Endometrial microvascular endothelial cells (primary cell): Measurements from ENCODE around the gene FOSL1. TPM values are rescaled to one million over a fixed set of nuclear protein-coding genes. Genes with fewer than 3 reads are reported as not detected.

Experiments
- in situ Hi-C: cut with HindIII; loops from 2 replicates; pipeline ENCODE4 v1.10.0; 2017; ENCODE audit warnings: low sequenced_read_pairs, low pct_unique_long_range_greater_than_20kb; ENCODE audit errors: inconsistent ontology term
- total RNA-seq: library from RNA; depleted of rRNA; stranded (reverse); fragments of >200 nt; gene quantifications from one replicate; pipeline ENCODE4 v1.2.3, GENCODE V29; 2015; ENCODE audit errors: inconsistent ontology term

FOSL1 gene
- total RNA-seq, 1 donor from 2014 or later: 81.7 TPM

GRCh38 chr11:65868076-65868667, 32.0 kb downstream of the FOSL1 start:
- in situ Hi-C loops: no loop called here

- in situ Hi-C loops: no loop called here
Observed at GRCh38 chr11:65867284-65868071, 32.7 kb downstream of the FOSL1 start.

- in situ Hi-C loops: no loop called here
Observed at GRCh38 chr11:65866509-65867283, 33.5 kb downstream of the FOSL1 start.

DNA sequence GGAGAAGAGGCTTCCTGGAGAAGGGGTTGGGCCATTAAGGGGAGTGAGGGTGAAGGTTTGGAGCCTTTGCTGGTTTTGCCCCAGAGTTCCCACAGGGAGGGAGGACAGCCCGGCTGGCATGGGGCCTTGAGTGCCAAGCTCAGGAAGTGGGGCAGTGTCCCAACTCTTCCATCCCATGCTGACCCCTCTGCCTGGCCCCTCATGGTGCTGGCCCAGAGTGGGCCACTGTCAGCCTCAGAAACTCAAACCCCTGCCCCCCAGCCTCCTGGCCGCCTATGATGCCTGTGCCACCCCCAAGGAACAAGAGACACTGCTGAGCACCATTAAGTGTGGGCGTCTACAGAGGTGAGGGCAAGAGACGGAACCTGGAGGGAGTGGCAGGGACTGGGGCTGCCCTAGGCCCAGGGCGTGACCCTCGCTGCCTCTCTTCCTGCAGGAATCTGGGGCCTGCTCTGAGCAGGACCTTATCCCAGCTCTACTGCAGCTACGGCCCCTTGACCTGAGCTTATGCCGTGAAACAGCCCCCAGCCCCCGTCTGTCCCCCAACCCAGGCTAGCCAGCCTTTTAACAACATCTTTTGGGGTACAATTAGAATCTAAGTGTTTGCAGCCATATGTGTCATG, 34.5 kb downstream of the FOSL1 start:
- in situ Hi-C loops: no loop called here

DNA sequence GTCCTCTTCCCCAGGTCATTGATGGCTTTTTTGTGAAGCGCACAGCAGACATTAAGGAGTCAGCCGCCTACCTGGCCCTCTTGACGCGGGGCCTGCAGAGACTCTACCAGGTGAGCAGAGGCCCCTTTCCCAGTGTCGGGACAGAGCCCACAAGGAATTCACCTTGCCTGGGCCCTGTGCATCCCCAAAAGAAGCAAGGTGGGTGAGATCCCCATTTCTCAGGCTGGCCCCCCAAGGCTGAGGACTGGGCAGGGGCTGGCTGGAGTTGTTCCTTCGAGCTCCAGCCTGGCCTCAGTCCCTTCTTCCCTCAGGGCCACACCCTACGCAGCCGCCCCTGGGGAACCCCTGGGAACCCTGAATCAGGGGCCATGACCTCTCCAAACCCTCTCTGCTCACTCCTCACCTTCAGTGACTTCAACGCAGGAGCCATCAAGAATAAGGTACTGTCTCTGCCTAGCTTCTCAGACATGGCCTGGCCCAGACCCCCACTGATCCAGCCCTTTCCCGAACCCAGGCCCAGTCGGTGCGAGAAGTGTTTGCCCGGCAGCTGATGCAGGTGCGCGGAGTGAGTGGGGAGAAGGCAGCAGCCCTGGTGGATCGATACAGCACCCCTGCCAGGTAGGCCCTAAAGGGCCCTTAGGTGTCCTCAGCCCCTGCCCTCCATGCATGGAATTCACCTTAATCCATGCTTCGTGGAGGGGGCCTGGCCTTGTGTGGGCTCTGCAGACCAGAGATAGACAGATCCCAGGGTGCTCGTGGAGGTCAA, 35.3 kb downstream of the FOSL1 start:
- in situ Hi-C loops: no loop called here

DNA sequence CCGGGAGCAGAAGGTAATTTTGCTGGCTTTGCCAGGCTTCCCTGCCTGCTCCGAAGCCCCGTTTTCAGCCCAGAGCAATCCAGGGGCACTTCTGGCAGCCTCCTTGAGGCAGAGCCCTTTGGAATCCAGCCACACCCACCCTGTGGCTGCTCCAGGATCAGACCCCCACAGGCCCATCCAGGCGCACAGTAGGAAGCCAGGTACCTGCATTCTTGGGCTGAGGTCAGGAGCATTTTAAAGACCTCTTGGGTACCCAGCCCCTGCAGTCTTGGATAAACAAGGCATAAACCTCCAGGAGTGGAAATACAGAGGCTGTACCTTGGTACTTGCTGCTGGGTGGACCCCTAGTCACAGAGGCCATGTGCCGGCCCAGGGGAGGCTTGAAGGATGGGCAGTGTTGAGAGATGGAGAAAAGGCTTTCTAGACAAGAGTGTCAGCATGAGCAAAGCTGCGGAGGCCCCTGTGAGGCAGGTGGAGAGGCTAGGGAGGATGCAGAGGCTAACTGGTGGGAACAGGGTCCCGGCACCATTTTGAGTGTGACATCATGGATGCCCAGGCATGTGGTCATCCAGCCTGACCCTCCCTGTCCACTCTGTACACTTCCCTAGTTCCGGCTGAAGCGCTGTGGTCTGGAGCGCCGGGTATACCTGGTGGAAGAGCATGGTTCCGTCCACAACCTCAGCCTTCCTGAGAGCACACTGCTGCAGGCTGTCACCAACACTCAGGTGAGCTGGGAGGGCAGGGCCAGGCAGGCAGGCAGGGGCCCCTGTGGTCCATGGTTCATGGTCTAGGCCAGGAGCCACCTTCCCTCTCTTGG, 36.1 kb downstream of the FOSL1 start:
- in situ Hi-C loops: no loop called here

DNA sequence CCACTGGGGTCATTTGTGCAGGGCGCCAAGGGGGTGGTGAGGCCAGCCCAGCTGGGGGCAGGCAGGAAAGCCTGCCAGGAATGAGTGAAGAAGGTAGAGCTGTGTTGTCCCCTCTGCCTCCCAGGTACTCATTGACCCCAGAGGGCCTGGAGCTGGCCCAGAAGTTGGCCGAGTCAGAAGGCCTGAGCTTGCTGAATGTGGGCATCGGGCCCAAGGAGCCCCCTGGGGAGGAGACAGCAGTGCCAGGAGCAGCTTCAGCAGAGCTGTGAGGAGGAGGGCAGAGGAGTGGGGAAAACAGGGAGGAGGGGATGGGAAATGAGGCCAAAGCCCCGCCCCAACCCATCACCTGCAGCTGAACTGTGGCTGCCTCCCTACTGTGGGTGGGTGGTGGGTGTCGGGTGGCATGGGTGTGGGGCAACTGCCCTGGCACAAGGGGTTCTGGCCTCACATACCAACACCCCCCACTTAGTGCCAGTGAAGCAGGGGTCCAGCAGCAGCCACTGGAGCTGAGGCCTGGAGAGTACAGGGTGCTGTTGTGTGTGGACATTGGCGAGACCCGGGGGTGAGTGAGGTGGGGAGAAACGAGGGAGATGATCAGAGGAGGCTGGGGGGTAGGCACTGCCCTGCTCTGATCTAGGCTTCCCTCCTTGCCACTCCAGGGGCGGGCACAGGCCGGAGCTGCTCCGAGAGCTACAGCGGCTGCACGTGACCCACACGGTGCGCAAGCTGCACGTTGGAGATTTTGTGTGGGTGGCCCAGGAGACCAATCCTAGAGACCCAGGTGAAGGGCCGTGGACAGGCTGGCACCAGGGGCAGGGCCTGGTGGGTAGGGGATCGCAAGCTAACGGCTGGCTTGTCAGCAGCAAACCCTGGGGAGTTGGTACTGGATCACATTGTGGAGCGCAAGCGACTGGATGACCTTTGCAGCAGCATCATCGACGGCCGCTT, 37.0 kb downstream of the FOSL1 start:
- in situ Hi-C loops: no loop called here

- in situ Hi-C loops: no loop called here
Observed at GRCh38 chr11:65862191-65862735, 37.9 kb downstream of the FOSL1 start.

GRCh38 chr11:65861533-65862183, 38.5 kb downstream of the FOSL1 start:
- in situ Hi-C loops: no loop called here

- in situ Hi-C loops: no loop called here
Observed at GRCh38 chr11:65861165-65861505, 39.1 kb downstream of the FOSL1 start.

- in situ Hi-C loops: no loop called here
Observed at GRCh38 chr11:65860278-65861164, 39.7 kb downstream of the FOSL1 start, which contains the start of gene MUS81. Gene MUS81 (plus strand): TSS chr11:65860433. CDS start chr11:65860754, 321 bp downstream.

GRCh38 chr11:65859812-65860277, 40.3 kb downstream of the FOSL1 start:
- in situ Hi-C loops: no loop called here

DNA sequence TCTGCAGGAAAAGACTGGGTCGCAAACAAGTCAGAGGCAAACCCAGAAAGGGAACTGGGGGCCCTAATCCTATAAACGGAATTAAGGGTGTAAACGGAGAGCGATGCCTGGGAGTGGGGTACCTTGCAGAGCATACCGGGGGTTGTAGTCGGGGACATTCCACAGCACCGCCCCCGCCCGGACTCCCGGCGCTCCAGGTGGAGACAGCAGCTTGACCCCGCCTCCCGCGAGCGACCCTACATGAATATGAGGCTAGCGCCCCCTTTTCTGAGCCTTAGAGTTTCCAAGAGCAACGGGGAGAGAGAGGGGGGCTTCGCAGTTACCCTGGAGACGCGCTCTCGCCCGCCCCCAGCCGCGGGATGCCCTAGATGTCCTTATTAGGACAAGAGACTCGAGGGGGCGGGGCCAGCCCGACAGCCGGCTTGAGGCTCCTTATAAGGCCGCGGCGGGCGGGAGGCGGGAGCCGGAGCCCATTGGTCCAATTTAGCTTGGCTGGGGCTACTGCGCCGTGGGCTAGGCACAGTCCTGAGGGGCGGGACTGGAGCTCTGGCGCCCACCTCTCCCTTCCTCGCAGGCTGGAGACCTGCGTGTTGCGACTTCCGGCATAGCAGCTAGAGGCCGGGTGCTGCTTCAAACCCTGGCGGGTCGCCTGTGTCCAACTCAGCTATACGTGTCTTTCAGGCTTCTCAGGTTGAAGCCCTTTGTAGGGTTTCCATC, 40.9 kb downstream of the FOSL1 start:
- in situ Hi-C loops: no loop called here

DNA sequence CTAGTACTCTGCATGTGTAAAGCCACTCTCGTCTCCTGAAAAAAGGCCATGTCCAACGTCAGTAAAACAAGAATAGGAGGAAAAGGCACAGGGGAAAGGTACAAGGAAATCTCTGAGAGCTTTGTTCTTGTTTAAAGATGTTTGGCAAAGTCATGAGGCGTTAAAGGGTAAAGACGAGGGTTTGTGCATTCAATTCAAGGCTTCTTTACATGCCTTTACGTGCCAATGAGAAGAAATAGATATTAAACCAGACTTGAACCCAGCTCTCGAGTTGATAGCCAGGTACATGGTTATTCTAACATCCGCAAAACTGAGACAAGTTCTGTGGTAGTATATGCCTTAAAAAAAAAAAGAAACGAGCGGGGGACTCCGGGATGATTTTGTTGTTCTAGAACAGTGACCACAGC, 41.5 kb downstream of the FOSL1 start:
- in situ Hi-C loops: no loop called here
